SJCRH30 (cell line): Measurements from ENCODE around the gene TSHZ2. TPM values are rescaled to one million over a fixed set of nuclear protein-coding genes. Genes with fewer than 3 reads are reported as not detected.
A peak's percentile ranks its signal among the peaks of the same experiment; 100 is the strongest.

Experiments used
- DNase-seq, 2 experiments: peaks; one replicate each; pipeline ENCODE4 v3.0.0-alpha.2; 2015 to 2020
- H3K27ac ChIP-seq: fragments of 250-450 bp; sonication (Bioruptor Pico); 2 replicates; pipeline ENCODE4 v1.5.1; 2020; ENCODE audit warnings: mild to moderate bottlenecking, moderate library complexity
- H3K27me3 ChIP-seq: fragments of 250-450 bp; sonication (Bioruptor Pico); 2 replicates; pipeline ENCODE4 v1.5.1; 2020; ENCODE audit warnings: mild to moderate bottlenecking, moderate library complexity
- H3K36me3 ChIP-seq: fragments of 250-450 bp; sonication (Bioruptor Pico); 2 replicates; pipeline ENCODE4 v1.5.1; 2020; ENCODE audit warnings: mild to moderate bottlenecking, moderate library complexity
- H3K4me1 ChIP-seq: fragments of 250-450 bp; sonication (Bioruptor Pico); 2 replicates; pipeline ENCODE4 v1.5.1; 2020; ENCODE audit warnings: mild to moderate bottlenecking, moderate library complexity
- H3K4me3 ChIP-seq: fragments of 250-450 bp; sonication (Bioruptor Pico); 2 replicates; pipeline ENCODE4 v1.5.1; 2020; ENCODE audit warnings: mild to moderate bottlenecking, moderate library complexity
- H3K9me3 ChIP-seq: fragments of 250-450 bp; sonication (Bioruptor Pico); replicated peaks from 2 replicates; pipeline ENCODE4 v1.5.1; 2020; ENCODE audit warnings: mild to moderate bottlenecking, moderate library complexity
- total RNA-seq: library from RNA; depleted of rRNA; stranded (reverse); fragments of >200 nt; shearing (Covaris generic); gene quantifications from 2 replicates; pipeline ENCODE4 v1.2.3, GENCODE V29; 2014

The TSHZ2 gene
- total RNA-seq, 1 experiment from 2014 or later: not detected

DNA sequence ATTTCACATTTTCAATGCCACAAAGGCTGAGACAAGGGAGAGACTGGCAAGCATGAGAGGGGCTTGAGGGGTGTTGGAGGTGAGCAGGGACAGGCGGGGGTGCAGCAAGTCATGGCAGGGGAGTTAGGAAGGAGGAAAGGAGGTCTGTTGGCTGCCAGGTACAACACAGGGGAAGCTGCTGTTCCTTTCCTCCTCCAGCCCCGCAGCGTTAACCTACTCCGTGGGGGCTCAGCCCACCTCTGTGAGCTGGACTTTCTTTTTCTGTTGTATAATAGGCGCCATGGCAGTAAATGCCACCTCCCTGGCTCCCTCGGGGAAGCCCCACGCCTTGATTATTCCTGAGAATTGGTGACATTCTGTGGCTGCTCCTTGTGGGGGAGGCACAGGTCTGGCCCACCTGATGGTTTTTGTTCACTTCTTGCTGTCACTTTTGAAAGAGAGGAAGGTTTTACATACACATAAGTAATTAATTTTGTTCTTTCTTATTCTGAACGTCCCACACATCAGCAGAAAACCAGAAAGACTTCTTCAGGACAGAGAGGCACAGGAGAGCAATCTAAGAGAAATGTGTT is 293.2 kb downstream of the TSHZ2 start:
- no peaks in the 10 kb centered on the region for H3K36me3 ChIP-seq
- H3K4me3 ChIP-seq: no peak overlapping the region
- H3K9me3 ChIP-seq: no peaks in the 10 kb centered on the region
- no peak overlapping the region for H3K27ac ChIP-seq
- peaks cover 58% of the 10 kb centered on the region for H3K27me3 ChIP-seq
- H3K4me1 ChIP-seq: no peaks in the 10 kb centered on the region
- no peak for DNase-seq

DNA sequence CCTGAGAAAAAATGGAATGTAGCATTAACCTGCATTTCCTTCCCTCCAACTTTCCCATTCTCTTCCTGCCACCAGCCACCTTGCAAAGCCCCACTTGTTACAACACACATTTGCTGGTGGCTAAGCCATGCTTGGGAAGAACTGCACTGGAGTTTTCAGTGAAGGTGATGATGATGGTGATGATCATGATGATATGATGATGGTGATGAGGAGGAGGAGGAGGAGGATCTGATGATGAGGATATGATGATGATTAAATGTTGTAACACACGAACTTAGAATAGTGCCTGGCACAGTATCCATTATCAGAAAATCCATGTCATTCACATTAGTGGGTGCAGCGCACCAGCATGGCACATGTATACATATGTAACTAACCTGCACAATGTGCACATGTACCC is 297.2 kb downstream of the TSHZ2 start:
- peaks cover 44% of the 10 kb centered on the region for H3K27me3 ChIP-seq
- no peaks in the 10 kb centered on the region for H3K36me3 ChIP-seq
- H3K9me3 ChIP-seq: no peaks in the 10 kb centered on the region
- no peak for DNase-seq
- H3K4me3 ChIP-seq: no peak overlapping the region
- H3K27ac ChIP-seq: no peak overlapping the region
- H3K4me1 ChIP-seq: no peaks in the 10 kb centered on the region

DNA sequence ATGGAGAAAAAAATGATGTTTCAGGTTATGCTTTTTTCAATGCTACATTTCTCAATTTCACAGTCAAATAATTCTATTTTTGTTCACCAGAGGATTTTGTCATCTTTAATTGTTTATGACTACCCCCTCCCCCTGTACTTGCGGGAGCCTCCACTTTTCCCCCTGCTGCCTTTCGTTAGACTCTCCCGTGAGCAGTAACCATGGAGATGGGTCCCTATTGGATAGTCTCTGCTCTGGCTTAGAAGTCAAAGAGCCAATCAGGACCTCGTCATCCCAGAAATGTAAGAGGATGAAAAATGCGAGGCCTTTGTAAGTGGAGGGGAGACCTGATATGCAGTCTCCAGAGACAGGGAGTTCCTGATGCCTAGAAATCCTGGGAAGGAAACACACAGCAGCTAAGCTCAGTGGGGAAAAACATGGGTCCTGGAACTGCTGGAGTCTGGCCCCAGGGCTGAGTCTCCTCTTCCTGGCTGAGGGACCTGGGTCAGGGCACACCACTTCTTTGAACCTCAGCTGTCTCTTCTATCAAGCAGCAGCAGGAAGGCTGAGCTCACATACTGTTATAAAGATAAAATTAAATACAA is 298.7 kb downstream of the TSHZ2 start:
- DNase-seq: peak in 1 of 2 experiments; percentile 9
- H3K27me3 ChIP-seq: peaks cover 40% of the 10 kb centered on the region
- H3K27ac ChIP-seq: no peak overlapping the region

DNA sequence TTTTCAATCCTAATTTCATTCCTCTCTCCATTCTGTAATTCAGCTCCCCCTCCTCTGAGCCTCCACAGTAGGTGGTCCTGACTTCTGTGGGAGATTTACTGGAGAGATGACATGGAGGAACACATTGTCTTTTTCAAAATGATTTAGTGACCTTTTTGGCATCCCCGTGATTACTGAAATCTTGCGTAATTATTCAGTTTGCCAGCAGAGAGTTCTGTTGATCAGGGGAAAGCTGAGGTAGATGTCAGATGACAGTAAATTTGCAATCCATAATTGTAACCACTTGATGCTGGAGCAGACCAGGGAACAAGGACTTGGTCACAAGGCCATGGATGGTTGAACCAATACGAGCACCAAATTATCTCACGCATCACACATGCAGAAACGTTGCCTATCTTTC is 302.2 kb downstream of the TSHZ2 start:
- peaks cover 17% of the 10 kb centered on the region for H3K27me3 ChIP-seq
- no peak for DNase-seq
- no peak overlapping the region for H3K4me3 ChIP-seq
- no peaks in the 10 kb centered on the region for H3K9me3 ChIP-seq
- no peak overlapping the region for H3K27ac ChIP-seq
- no peaks in the 10 kb centered on the region for H3K36me3 ChIP-seq
- no peaks in the 10 kb centered on the region for H3K4me1 ChIP-seq

More for the DNA sequence above, 298.7 kb downstream of the TSHZ2 start:
- H3K4me1 ChIP-seq: no peaks in the 10 kb centered on the region
- H3K4me3 ChIP-seq: no peak overlapping the region
- H3K9me3 ChIP-seq: no peaks in the 10 kb centered on the region
- H3K36me3 ChIP-seq: no peaks in the 10 kb centered on the region

DNA sequence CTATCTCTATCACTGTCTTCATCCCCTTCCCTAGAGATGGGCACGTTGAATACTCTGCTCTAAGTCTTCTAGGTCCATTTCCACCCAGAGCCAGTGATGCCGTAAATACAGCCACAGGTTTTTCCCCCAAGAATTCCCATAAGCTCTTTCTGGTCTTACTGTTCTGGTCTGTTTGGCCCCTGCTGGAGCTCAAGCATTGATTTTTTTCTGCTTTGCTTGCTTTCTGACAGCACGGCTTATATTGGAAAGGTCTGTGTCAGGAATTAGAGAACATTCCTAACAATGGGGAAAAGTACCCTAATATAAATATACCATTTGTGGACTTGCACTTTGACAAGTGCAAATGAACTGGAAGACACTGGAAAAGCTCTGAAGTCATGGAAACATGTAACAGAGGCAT is 302.6 kb downstream of the TSHZ2 start:
- no peaks in the 10 kb centered on the region for H3K4me1 ChIP-seq
- no peak for DNase-seq
- H3K27me3 ChIP-seq: peaks cover 17% of the 10 kb centered on the region
- H3K9me3 ChIP-seq: no peaks in the 10 kb centered on the region
- H3K4me3 ChIP-seq: no peak overlapping the region
- H3K36me3 ChIP-seq: no peaks in the 10 kb centered on the region
- H3K27ac ChIP-seq: no peak overlapping the region

DNA sequence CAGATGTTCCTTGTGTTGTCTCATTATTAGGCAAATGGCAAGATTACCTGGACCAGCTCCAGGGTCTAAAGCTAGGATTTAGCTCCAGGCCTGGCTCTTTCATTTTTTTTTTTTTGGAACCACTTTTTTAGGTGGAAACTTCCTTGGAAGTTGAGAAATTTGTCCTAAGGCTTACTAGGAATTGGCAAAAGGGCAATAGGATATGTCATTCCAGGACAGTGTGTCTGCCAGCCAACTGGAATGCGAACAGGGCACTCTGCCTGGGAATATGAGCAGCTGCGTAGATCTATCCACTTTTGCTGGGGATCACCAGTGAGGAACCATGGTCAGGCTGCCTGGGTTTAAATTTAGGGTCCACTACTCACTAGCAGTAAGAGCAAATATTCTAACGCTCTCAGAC is 304.0 kb downstream of the TSHZ2 start:
- no peaks in the 10 kb centered on the region for H3K4me1 ChIP-seq
- peaks cover 13% of the 10 kb centered on the region for H3K27me3 ChIP-seq
- H3K36me3 ChIP-seq: no peaks in the 10 kb centered on the region
- DNase-seq: no peak
- no peak overlapping the region for H3K4me3 ChIP-seq
- H3K27ac ChIP-seq: no peak overlapping the region
- H3K9me3 ChIP-seq: no peaks in the 10 kb centered on the region

DNA sequence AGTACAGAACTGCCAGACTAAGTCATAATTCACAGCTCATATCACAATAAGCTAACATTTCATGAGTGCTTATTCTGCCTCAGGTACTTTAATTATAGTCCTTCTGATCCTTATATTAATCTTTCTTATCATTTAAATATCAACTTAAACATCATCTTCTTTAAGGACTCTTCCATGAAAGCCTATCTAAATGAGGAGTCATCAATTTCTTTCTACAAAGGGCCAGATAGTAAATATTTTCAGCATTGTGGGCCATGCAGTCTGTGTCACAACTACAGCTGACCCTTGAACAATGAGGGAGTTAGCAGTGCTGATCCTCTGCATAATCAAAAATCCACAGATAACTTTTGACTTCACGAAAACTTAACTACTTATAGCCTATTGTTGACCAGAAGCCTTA is 306.4 kb downstream of the TSHZ2 start:
- no peak overlapping the region for H3K27ac ChIP-seq
- no peaks in the 10 kb centered on the region for H3K4me1 ChIP-seq
- no peaks in the 10 kb centered on the region for H3K9me3 ChIP-seq
- H3K36me3 ChIP-seq: no peaks in the 10 kb centered on the region
- peaks cover 15% of the 10 kb centered on the region for H3K27me3 ChIP-seq
- H3K4me3 ChIP-seq: no peak overlapping the region
- DNase-seq: no peak

DNA sequence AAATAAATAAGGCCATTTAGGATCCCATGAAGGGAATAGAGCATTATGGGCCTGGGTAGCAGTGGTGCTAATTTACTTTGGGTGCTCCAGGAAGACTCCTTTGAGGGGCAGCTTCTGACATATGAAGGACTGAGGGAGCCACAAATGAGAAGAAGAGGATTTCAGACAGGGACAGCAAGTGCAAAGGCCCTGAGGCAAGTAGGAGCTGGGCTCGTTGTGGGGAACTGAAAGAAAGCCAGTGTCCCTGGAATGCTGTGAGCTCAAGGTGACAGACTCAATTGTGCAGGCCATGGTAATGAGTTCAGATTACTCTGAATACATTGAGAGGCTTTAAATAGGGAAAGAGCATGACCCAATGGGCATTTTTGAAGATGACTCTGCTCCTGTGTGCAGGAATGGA is 307.6 kb downstream of the TSHZ2 start:
- Histone ChIP-seq H3K27ac (no peak overlapping the region), H3K9me3 (no peaks in the 10 kb centered on the region)

DNA sequence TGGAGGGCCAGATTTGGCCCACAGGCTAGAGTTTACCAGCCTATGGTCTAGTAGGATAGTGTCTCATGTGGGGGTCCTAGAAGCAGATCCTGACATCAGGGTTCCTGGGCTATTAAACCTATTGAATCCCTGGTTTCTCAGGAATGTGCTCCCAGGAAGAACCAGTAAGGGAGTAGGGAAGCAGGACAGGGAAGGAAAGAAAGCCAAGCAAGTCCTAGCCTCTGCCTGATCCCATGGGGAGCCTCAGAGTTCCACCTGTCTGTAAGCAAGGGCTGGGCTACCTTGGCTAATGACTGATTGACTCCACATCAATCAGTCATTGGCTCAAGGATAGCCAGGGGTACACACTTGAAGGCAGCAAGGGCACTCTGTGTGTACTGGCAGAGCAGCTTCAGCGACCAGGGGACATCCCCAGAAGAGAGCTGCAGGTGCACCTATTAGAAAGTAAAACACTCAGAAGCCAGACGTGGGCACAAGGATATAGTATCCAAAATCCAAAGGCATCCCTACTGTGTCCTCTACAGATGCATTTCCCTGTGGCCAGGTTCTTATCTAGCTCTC is 309.5 kb downstream of the TSHZ2 start:
- Histone ChIP-seq H3K36me3 (no peaks in the 10 kb centered on the region), H3K27me3 (peaks cover 21% of the 10 kb centered on the region; the same call in 1 of the 2 replicates), H3K4me3 (no peak overlapping the region), H3K9me3 (no peaks in the 10 kb centered on the region), H3K4me1 (no peaks in the 10 kb centered on the region), H3K27ac (no peak overlapping the region)
- no peak for DNase-seq

More for the DNA sequence above, 307.6 kb downstream of the TSHZ2 start:
- no peaks in the 10 kb centered on the region for H3K4me1 ChIP-seq
- H3K27me3 ChIP-seq: peaks cover 22% of the 10 kb centered on the region
- no peak for DNase-seq
- H3K4me3 ChIP-seq: no peak overlapping the region
- H3K36me3 ChIP-seq: no peaks in the 10 kb centered on the region

DNA sequence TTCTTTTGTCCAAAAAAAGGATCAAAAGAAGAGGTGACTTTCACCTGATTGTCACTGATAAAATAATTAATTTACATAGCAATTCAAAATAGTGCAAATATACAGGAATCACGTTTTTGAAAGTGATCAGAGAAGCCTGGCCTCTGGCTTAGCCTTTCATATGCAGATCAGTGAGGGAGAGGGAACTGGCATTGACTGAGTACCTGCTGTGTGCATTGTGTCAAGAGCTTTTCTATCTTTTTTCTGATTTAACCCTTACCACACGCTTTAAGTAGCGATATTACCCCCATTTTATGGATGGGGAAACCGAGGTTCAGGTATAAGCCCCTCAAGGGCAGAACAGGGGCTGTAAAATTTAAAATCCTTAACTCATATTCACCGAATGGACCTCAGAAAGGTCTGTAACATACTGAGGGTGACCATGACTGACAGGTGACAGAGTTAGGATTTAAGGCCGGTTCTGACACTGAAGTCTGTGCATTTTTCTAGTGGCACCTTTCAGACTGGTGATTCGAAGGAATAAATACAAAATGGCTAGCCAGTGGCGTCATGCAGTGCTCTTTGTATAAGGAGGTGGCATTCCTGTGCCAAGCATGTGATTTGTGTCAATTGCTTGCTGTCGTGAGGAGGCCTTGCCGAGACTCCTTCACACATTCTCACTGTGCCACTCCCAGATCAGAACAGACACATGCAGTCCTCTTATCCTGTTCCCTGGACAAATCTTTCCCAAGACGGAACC is 310.2 kb downstream of the TSHZ2 start:
- DNase-seq: no peak
- Histone ChIP-seq H3K4me3 (no peak overlapping the region), H3K36me3 (no peaks in the 10 kb centered on the region), H3K4me1 (no peaks in the 10 kb centered on the region), H3K27me3 (peaks cover 21% of the 10 kb centered on the region; the same call in 1 of the 2 replicates), H3K27ac (no peak overlapping the region), H3K9me3 (no peaks in the 10 kb centered on the region)

DNA sequence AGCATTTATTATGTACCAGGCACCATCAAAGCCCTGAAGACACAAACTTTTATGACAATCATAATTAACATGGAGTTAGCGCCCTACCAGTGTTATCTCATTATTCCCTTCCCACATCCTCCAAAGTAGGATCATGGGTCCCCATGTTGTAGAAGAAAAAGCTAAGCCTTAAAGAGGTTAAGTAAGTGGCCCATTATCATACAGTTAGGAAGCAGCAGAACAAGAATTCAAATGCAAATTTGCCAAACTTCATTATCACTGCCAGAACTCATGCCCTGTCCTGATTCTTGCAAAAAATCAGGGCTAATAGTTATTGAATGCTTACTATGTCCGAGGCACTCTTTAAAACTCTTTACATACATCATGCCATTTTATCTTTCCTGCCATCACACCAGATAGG is 310.9 kb downstream of the TSHZ2 start:
- Histone ChIP-seq H3K4me1 (no peaks in the 10 kb centered on the region), H3K27ac (no peak overlapping the region), H3K9me3 (no peaks in the 10 kb centered on the region), H3K4me3 (no peak overlapping the region), H3K36me3 (no peaks in the 10 kb centered on the region), H3K27me3 (peaks cover 21% of the 10 kb centered on the region; the same call in 1 of the 2 replicates)
- no peak for DNase-seq

DNA sequence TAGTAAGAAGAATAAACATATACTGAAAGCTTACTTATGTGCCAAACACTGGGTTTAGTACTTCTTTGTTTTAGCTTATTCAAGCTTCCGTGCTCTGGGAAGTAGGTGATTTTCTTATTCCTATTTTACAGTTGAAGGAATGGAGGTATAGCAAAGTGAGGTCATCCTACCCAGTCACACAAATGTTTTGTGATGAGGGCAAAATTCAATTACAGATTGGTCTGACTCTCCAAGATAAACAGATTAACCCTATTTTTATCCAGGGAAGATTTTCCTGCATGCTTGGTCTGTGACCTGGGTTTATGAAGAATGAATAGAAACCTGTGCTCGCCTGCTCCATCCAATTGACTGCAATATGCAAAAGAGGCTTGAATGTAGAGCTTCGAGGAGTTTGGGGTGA is 311.4 kb downstream of the TSHZ2 start:
- DNase-seq: no peak
- H3K27me3 ChIP-seq: peaks cover 21% of the 10 kb centered on the region; the same call in 1 of the 2 replicates
- H3K4me3 ChIP-seq: no peak overlapping the region
- no peak overlapping the region for H3K27ac ChIP-seq
- H3K9me3 ChIP-seq: no peaks in the 10 kb centered on the region
- no peaks in the 10 kb centered on the region for H3K4me1 ChIP-seq
- no peaks in the 10 kb centered on the region for H3K36me3 ChIP-seq

DNA sequence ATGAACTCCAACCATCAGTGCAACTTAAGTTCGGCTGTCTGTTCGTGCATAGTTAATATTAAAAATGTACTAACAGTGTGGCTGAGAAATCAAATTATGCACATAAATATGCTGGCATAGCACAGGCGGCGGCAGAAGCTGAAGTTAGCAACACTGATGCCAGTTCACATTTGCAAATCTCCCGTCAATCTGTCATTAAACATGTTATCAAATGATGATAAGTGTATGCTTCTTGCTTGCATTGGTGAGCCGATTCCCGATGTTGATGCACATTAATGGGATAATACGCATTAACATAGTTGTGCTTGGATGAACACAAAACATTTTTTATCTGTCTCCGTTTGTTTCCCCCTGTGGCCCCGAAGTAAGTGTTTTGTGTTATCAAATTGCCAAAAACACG is 312.1 kb downstream of the TSHZ2 start:
- no peak overlapping the region for H3K4me3 ChIP-seq
- H3K36me3 ChIP-seq: no peaks in the 10 kb centered on the region
- H3K27me3 ChIP-seq: peaks cover 21% of the 10 kb centered on the region; the same call in 1 of the 2 replicates
- no peaks in the 10 kb centered on the region for H3K9me3 ChIP-seq
- H3K4me1 ChIP-seq: no peaks in the 10 kb centered on the region
- no peak for DNase-seq
- no peak overlapping the region for H3K27ac ChIP-seq

DNA sequence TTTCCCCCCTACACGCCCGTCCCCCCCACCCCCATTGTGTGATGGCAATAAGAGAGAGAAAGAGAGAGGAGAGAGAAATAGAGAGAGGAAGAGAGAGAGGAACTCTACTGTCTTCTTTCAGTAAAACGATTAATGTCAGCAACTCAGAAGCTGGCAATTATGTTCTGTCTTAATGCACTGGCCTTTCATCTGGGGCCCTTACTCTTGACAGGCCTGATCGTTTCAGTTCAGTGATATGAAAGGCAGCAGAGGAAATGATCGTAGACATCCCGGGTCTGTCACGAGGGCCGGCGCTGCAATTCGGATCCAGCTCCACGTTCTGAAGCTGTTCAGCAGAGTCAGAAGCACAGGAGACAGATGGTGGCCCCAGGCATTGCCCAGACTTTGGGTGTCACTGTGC is 312.5 kb downstream of the TSHZ2 start:
- H3K27me3 ChIP-seq: peaks cover 21% of the 10 kb centered on the region; the same call in 1 of the 2 replicates
- H3K4me3 ChIP-seq: no peak overlapping the region
- no peaks in the 10 kb centered on the region for H3K4me1 ChIP-seq
- H3K36me3 ChIP-seq: no peaks in the 10 kb centered on the region
- DNase-seq: no peak
- no peak overlapping the region for H3K27ac ChIP-seq
- H3K9me3 ChIP-seq: no peaks in the 10 kb centered on the region

DNA sequence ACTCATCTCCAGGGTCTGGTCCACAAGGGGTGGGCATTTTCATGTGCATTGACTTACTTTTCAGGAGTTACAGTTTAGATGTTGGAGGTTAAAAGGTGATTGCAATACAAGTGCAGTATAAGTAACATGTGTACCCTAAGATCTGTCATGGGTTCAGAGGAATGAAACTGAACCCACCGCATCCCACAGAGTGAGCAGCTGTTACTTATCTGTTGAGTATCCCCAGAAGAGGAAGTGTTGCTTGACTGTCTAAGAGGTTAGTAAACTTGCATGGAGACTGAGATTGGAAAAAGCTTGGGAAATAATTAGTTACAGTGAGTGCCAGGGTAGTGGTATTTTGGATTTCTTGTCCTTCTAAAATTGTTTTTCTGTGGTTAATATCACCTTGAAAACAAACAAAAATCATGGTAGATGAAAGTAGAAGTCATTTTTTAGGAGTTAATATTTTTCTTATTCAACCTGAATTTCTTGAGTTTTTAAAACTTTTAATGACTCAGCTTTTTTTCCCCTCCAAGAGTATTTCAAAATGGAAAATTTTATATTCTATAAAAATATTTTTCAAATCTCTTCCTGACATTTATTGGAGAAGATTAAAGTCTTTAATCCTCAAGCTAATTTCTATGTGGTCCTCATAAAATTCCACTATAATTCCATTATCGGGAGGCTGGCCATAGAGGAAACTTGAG is 315.3 kb downstream of the TSHZ2 start:
- Histone ChIP-seq H3K27ac (no peak overlapping the region), H3K36me3 (no peaks in the 10 kb centered on the region), H3K9me3 (no peaks in the 10 kb centered on the region), H3K4me1 (no peaks in the 10 kb centered on the region), H3K4me3 (no peak overlapping the region), H3K27me3 (peaks cover 21% of the 10 kb centered on the region; the same call in 1 of the 2 replicates)
- peak in 1 of 2 experiments; percentile 17 for DNase-seq
